ENCODE results near the gene LILRA2. TPM values are rescaled to one million over a fixed set of nuclear protein-coding genes. Genes with fewer than 3 reads are reported as not detected.
"Not testable (repeated sequence)": the region's sequence is repeated elsewhere in the genome, so short reads cannot be mapped to it uniquely, and the experiment has no call there.

The LILRA2 gene
- total RNA-seq, 1 donor from 2014 or later, result 1.6 TPM

- H3K9me3 ChIP-seq (replicated peaks), result no peaks in the 10 kb centered on the region
- peaks cover 75% of the 10 kb centered on the region for H3K27me3 ChIP-seq (ENCODE audit: low read depth)
- no peak overlapping the region for H3K27ac ChIP-seq (replicated peaks)
- no peak for TF ChIP-seq CTCF (IDR thresholded peaks at IDR 0.05; ENCODE audit: borderline replicate concordance)
- DNase-seq, result no peak
- H3K4me1 ChIP-seq, result no peaks in the 10 kb centered on the region
- H3K4me3 ChIP-seq, result no peak overlapping the region
- no peaks in the 10 kb centered on the region for H3K36me3 ChIP-seq
- intact Hi-C loops (cut with micrococcal nuclease), result no loop called here
Observed at GRCh38 chr19:54570316-54570715, 3.3 kb upstream of the LILRA2 start.

- H3K27ac ChIP-seq (replicated peaks); H3K4me1 ChIP-seq; DNase-seq; H3K4me3 ChIP-seq; intact Hi-C loops (cut with micrococcal nuclease); H3K9me3 ChIP-seq (replicated peaks); H3K36me3 ChIP-seq: not testable (repeated sequence)
- H3K27me3 ChIP-seq (ENCODE audit: low read depth), result peaks cover 77% of the 10 kb centered on the region
Observed at GRCh38 chr19:54571715-54572615, 1.6 kb upstream of the LILRA2 start.

GRCh38 chr19:54572696-54573311 is 786 bp upstream of the LILRA2 start:
- no peak for TF ChIP-seq CTCF (IDR thresholded peaks at IDR 0.05; ENCODE audit: borderline replicate concordance)
- no peaks in the 10 kb centered on the region for H3K9me3 ChIP-seq (replicated peaks)
- intact Hi-C loops (cut with micrococcal nuclease), result no loop called here
- no peaks in the 10 kb centered on the region for H3K36me3 ChIP-seq
- H3K4me1 ChIP-seq, result no peaks in the 10 kb centered on the region
- H3K27me3 ChIP-seq (ENCODE audit: low read depth), result peaks cover 74% of the 10 kb centered on the region
- DNase-seq, result peak; percentile 43
- peak overlapping the region; percentile 32 for H3K4me3 ChIP-seq
- peak overlapping the region; percentile 40 for H3K27ac ChIP-seq (replicated peaks)

- Histone ChIP-seq H3K9me3 (replicated peaks) (peaks cover 11% of the 10 kb centered on the region), H3K36me3 (no peaks in the 10 kb centered on the region), H3K4me3 (peak overlapping the region; percentile 32), H3K27ac (replicated peaks) (no peak overlapping the region), H3K27me3 (ENCODE audit: low read depth) (peaks cover 70% of the 10 kb centered on the region), H3K4me1 (no peaks in the 10 kb centered on the region)
- TF ChIP-seq CTCF (IDR thresholded peaks at IDR 0.05; ENCODE audit: borderline replicate concordance), result no peak
- intact Hi-C loops (cut with micrococcal nuclease), result no loop called here
- no peak for DNase-seq
Observed at GRCh38 chr19:54574051-54574450, 461 bp downstream of the LILRA2 start.

GRCh38 chr19:54574527-54575056 is 1.0 kb downstream of the LILRA2 start:
- H3K36me3 ChIP-seq, result no peaks in the 10 kb centered on the region
- no peak overlapping the region for H3K27ac ChIP-seq (replicated peaks)
- H3K9me3 ChIP-seq (replicated peaks), result peaks cover 16% of the 10 kb centered on the region
- intact Hi-C loops (cut with micrococcal nuclease), result no loop called here
- H3K4me1 ChIP-seq, result no peaks in the 10 kb centered on the region
- TF ChIP-seq CTCF (IDR thresholded peaks at IDR 0.05; ENCODE audit: borderline replicate concordance), result no peak
- peaks cover 67% of the 10 kb centered on the region for H3K27me3 ChIP-seq (ENCODE audit: low read depth)
- no peak for DNase-seq
- H3K4me3 ChIP-seq, result no peak overlapping the region

- peaks cover 20% of the 10 kb centered on the region for H3K9me3 ChIP-seq (replicated peaks)
- H3K27me3 ChIP-seq (ENCODE audit: low read depth), result peaks cover 61% of the 10 kb centered on the region
- H3K27ac ChIP-seq (replicated peaks); H3K4me1 ChIP-seq; DNase-seq; H3K36me3 ChIP-seq; intact Hi-C loops (cut with micrococcal nuclease); H3K4me3 ChIP-seq: not testable (repeated sequence)
Observed at GRCh38 chr19:54575205-54575604, 1.6 kb downstream of the LILRA2 start.
